A673 (cell line): ENCODE data around the gene HTATIP2. TPM values are rescaled to one million over a fixed set of nuclear protein-coding genes. Genes with fewer than 3 reads are reported as not detected.

Experiments used
- Bru-seq: library from RNA; stranded (reverse); fragments of 400-500 nt; gene quantifications from one replicate; lab custom pipeline; 2021; lab: Mats Ljungman, UMichigan
- BruChase-seq, 2 experiments: library from RNA; stranded (reverse); fragments of 400-500 nt; gene quantifications; one replicate each; lab custom pipeline; 2021; lab: Mats Ljungman, UMichigan
- BruUV-seq: library from RNA; stranded (reverse); fragments of 400-500 nt; replicated peaks from 2 replicates; lab custom pipeline; 2021; lab: Mats Ljungman, UMichigan
- CTCF ChIA-PET: fragments of 300-600 bp; sonication (Branson Sonifier 250); formaldehyde crosslinking; loops from one replicate; lab custom pipeline; 2022; ENCODE audit warnings: antibody characterized with exemption; lab: Charles Lee
- POLR2A ChIA-PET: fragments of 300-600 bp; sonication (Branson Sonifier 250); formaldehyde crosslinking; loops from one replicate; lab custom pipeline; 2022; ENCODE audit warnings: antibody characterized with exemption; ENCODE audit not compliant: low non-redundant PET; lab: Charles Lee
- DNase-seq: peaks from one replicate; pipeline ENCODE4 v3.0.0-alpha.2; 2015; ENCODE audit warnings: low spot score
- H3K27ac ChIP-seq: fragments of 200-600 bp; sonication (generic); 2 replicates; pipeline ENCODE4 v1.5.1; 2016; ENCODE audit warnings: mixed run types, low read depth, mild to moderate bottlenecking, mixed read lengths, antibody characterized with exemption, low read length; ENCODE audit not compliant: poor library complexity, severe bottlenecking
- H3K27me3 ChIP-seq: fragments of 200-600 bp; sonication (generic); replicated peaks from 2 replicates; pipeline ENCODE4 v1.6.1; 2017; ENCODE audit warnings: mixed run types, low read depth, mild to moderate bottlenecking, mixed read lengths, antibody characterized with exemption, low read length; ENCODE audit not compliant: insufficient read depth, poor library complexity
- H3K36me3 ChIP-seq: fragments of 200-600 bp; sonication (generic); 2 replicates; pipeline ENCODE4 v1.6.1; 2016; ENCODE audit warnings: mixed run types, mild to moderate bottlenecking, mixed read lengths, antibody characterized with exemption, low read length; ENCODE audit not compliant: insufficient read depth, poor library complexity, severe bottlenecking
- H3K4me1 ChIP-seq: fragments of 200-600 bp; sonication (generic); 2 replicates; pipeline ENCODE4 v1.6.1; 2017; ENCODE audit warnings: mixed run types, mild to moderate bottlenecking, mixed read lengths, antibody characterized with exemption, low read length; ENCODE audit not compliant: insufficient read depth, poor library complexity, severe bottlenecking
- H3K4me3 ChIP-seq: fragments of 200-600 bp; sonication (generic); 2 replicates; pipeline ENCODE4 v1.5.1; 2016; ENCODE audit warnings: low read depth, mixed run types, mild to moderate bottlenecking, mixed read lengths, low read length; ENCODE audit not compliant: poor library complexity, severe bottlenecking
- H3K9me3 ChIP-seq: fragments of 200-600 bp; sonication (generic); 2 replicates; pipeline ENCODE4 v1.6.1; 2016; ENCODE audit warnings: mixed run types, low read depth, mild to moderate bottlenecking, mixed read lengths, antibody characterized with exemption, low read length; ENCODE audit not compliant: poor library complexity, severe bottlenecking
- EZH2 ChIP-seq: fragments of 200-600 bp; sonication (generic); IDR thresholded peaks from 2 replicates; pipeline ENCODE4 v1.6.1; 2017; ENCODE audit warnings: borderline replicate concordance, low read depth, mild to moderate bottlenecking, mixed read lengths, antibody characterized with exemption, low read length; ENCODE audit not compliant: poor library complexity, severe bottlenecking
- intact Hi-C: fragments of 100-400 bp; cut with micrococcal nuclease; formaldehyde crosslinking; loops from one replicate; pipeline ENCODE4 v1.10.0; 2022; ENCODE audit not compliant: unreplicated experiment
- long read RNA-seq: library from polyadenylated mRNA; stranded (forward); transcript quantifications from one replicate; pipeline ENCODE4 v2.0.0, GENCODE V29; 2022
- total RNA-seq: library from RNA; stranded (reverse); gene quantifications from 2 replicates; pipeline ENCODE4 v1.2.3, GENCODE V29; 2021
- TF ChIP-seq, protein P1 (sequence below): fragments of 300-800, 200-600 bp; sonication (generic); conservative IDR thresholded peaks from 2 replicates; pipeline ENCODE4 v1.5.1; 2017; ENCODE audit warnings: low read depth, mild to moderate bottlenecking, antibody characterized with exemption, low read length, moderate library complexity, mixed read lengths

HTATIP2 gene
- 42.8 and 51.6 TPM in 2 replicates for total RNA-seq
- percentile 72 among the genes with signal in this experiment for Bru-seq, nascent RNA
- BruChase-seq, experiment 1, labeled RNA remaining after a 2-hour chase, result percentile 59 among the genes with signal in this experiment
- percentile 67 among the genes with signal in this experiment for BruChase-seq, experiment 2, labeled RNA remaining after a 6-hour chase
- long read RNA-seq, transcript HTATIP2-201 (6 exons, 1,477 nt), result major isoform, 46 of 90 reads
- long read RNA-seq, transcript HTATIP2-203 (6 exons, 967 nt), result minor isoform, 12 of 90 reads
- long read RNA-seq, transcript HTATIP2-204 (5 exons, 1,748 nt), result minor isoform, 10 of 90 reads
- long read RNA-seq, transcript HTATIP2-202 (6 exons, 886 nt), result minor isoform, 13 of 90 reads
- long read RNA-seq, partial matches to known transcripts, result 2 of 90 reads
- long read RNA-seq, other reads (novel, unspliced or antisense), result 4 of 90 reads

DNA sequence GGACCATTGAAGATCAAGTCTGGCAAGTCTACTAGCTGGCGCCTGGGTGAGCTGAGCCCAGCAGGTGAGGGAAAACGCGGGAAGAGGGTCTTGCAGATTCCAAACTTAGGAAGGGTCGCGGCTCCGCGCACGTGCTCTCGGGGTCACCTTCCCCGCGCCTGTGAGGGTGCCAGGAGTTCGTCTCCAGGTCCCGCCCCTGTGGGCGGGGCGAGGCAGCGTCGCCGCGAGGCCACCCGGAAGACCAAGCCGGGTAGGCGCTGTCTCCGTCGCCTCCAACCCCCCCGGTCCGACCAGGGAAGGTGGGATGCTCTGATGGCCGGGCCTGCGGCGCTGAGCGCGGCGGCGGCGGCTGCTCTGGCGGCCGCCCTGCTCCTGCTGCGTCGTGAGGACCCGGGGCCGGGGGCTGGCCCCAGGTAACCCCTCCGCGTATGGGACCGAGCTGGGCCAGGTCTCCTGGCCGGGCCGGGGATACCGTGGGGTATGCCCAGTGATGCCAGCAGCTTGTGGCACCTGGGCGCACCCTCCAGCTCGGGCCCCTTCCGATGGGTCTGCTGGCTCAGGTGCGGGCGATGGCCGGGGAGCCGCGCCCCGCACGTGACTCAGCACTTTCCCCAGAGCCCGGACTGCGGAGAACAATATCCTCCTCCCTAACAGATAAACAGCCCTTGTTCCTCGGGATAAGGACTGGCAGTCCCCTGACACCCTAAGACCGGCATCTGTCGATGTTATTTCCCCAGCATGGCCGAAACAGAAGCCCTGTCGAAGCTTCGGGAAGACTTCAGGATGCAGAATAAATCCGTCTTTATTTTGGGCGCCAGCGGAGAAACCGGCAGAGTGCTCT is at the start of gene HTATIP2:
Gene HTATIP2, plus strand, starts transcription at position 215 of the 841 bp plus-strand sequence. Its CDS starts 524 bp downstream, at position 739.
- POLR2A ChIA-PET, result no interaction called here
- H3K36me3 ChIP-seq, result no peaks in the 10 kb centered on the region
- CTCF ChIA-PET, result no interaction called here
- peak within 1 kb of the TSS; percentile 65 for H3K4me3 ChIP-seq
- intact Hi-C loops, result no loop called here
- BruUV-seq, result TSS peak; percentile 54
- peak within 1 kb of the TSS; percentile 37 for H3K27ac ChIP-seq
- H3K9me3 ChIP-seq, result no peaks in the 10 kb centered on the region
- no peaks in the 10 kb centered on the region for H3K27me3 ChIP-seq
- TF ChIP-seq, protein P1, sequence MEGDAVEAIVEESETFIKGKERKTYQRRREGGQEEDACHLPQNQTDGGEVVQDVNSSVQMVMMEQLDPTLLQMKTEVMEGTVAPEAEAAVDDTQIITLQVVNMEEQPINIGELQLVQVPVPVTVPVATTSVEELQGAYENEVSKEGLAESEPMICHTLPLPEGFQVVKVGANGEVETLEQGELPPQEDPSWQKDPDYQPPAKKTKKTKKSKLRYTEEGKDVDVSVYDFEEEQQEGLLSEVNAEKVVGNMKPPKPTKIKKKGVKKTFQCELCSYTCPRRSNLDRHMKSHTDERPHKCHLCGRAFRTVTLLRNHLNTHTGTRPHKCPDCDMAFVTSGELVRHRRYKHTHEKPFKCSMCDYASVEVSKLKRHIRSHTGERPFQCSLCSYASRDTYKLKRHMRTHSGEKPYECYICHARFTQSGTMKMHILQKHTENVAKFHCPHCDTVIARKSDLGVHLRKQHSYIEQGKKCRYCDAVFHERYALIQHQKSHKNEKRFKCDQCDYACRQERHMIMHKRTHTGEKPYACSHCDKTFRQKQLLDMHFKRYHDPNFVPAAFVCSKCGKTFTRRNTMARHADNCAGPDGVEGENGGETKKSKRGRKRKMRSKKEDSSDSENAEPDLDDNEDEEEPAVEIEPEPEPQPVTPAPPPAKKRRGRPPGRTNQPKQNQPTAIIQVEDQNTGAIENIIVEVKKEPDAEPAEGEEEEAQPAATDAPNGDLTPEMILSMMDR, result no peak
- no peak for TF ChIP-seq EZH2
- peaks cover 8% of the 10 kb centered on the region for H3K4me1 ChIP-seq
- peak; percentile 58 for DNase-seq

DNA sequence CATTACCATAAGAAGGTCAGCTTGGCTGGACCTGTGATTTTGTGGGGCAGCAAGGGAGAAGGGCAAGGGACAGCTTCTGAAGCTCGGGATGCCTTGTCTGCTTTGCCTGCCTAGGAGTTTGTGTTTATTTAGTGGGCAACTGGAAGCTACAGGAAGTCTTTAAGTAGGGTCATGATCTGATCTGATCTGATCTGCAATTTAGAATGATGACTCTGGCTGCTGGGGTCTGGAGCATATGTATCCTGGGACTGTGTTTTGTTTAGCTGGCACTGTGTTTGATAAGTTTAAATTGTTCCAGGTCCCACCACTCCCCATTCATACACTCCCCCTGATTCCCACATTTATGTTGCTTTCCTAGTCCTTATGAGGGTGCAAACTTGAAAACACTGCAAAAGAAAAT is 47.7 kb upstream of the HTATIP2 start:
- no peak for DNase-seq
- CTCF ChIA-PET, result no interaction called here
- H3K36me3 ChIP-seq, result no peaks in the 10 kb centered on the region
- H3K27ac ChIP-seq, result no peak overlapping the region
- POLR2A ChIA-PET, result no interaction called here
- no peaks in the 10 kb centered on the region for H3K27me3 ChIP-seq
- no peaks in the 10 kb centered on the region for H3K9me3 ChIP-seq
- intact Hi-C loops, result no loop called here
- no peak overlapping the region for H3K4me3 ChIP-seq
- no peaks in the 10 kb centered on the region for H3K4me1 ChIP-seq
- BruUV-seq, result no TSS peak
- no peak for TF ChIP-seq EZH2
- TF ChIP-seq, protein P1, result no peak

DNA sequence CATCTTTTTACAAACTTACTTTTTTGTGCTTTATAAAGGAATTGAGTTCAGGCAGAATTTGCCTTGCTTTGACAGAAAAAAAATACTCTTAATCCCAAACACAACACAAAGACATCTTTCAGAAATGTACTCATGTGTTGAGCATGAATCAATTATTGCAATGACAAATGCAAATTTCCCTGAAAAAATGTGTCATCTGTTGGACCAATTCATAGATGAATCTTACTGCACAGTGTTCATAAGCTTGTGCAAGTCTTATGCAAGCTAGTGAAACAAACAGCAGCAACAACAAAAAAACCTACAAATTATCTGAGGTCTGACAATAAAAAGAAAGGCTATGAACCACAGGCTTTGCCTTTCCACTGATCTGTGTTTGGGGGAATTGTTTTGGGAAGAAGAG is 42.3 kb upstream of the HTATIP2 start:
- POLR2A ChIA-PET, result no interaction called here
- intact Hi-C loops, result no loop called here
- no peaks in the 10 kb centered on the region for H3K4me1 ChIP-seq
- no peak overlapping the region for H3K4me3 ChIP-seq
- no peaks in the 10 kb centered on the region for H3K27me3 ChIP-seq
- DNase-seq, result no peak
- CTCF ChIA-PET, result no interaction called here
- no peak for TF ChIP-seq EZH2
- TF ChIP-seq, protein P1, result no peak
- no peaks in the 10 kb centered on the region for H3K9me3 ChIP-seq
- BruUV-seq, result no TSS peak
- no peaks in the 10 kb centered on the region for H3K36me3 ChIP-seq
- no peak overlapping the region for H3K27ac ChIP-seq
